SK-N-MC (cell line): Measurements from ENCODE around the gene TUFM.

ENCODE experiments used
- EZH2 ChIP-seq: fragments of 200-600 bp; sonication (generic); IDR thresholded peaks from one replicate; pipeline ENCODE4 v1.6.1; 2017; ENCODE audit warnings: antibody characterized with exemption
- FOXP2 ChIP-seq: optimal IDR thresholded peaks from 2 replicates; pipeline ENCODE3; 2011; ENCODE audit warnings: mild to moderate bottlenecking, moderate library complexity; ENCODE audit not compliant: insufficient read depth; ENCODE audit errors: extremely low read length, control extremely low read depth
- POLR2AphosphoS5 ChIP-seq: IDR thresholded peaks from 2 replicates; pipeline ENCODE4 v1.6.1; 2012; ENCODE audit warnings: mild to moderate bottlenecking, low read depth, low read length, borderline replicate concordance

DNA sequence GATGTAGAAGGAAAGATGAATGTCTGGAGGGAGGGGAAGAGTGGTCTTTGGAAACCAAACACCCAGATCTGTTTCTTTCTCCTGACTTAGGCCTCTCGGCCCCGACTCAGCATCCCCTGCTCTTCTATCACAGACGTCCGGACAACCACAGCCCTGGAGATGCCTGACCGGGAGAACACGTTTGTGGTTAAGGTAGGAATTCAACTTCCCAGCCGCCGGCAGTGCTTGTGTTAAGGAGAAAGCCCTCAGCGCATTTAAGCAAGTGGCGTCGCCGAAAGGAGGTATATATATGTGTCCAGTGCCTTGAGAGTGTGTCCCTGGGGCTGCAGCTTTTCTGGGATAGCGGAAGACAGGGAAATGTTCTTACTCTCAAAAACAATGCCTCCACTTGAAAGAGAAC is 21.1 kb upstream of the TUFM start:
- TF ChIP-seq POLR2AphosphoS5 (no peak), EZH2 (no peak), FOXP2 (no peak)
